Adrenal gland (tissue), 5 donors: ENCODE measurements around the gene ABAT.

Experiments used
- POLR2A ChIP-seq, 2 donors: fragments of 450-650 bp; IDR thresholded peaks; one replicate each; pipeline ENCODE4 v1.6.1; 2017; ENCODE audit warnings: antibody characterized with exemption in 2 of 2, mild to moderate bottlenecking in 2 of 2, moderate library complexity in 1 of 2
- TF ChIP-seq, protein P1 (sequence below), 6 experiments: fragments of 450-650 bp in 4 of 6; fragments of 200-600 bp in 2 of 6; sonication (generic) in 1 of 6; IDR thresholded peaks; 1 replicate in 5 of 6; 2 replicates in 1 of 6; pipeline versions ENCODE4 v1.5.1 to v1.8.0; 2016 to 2021; ENCODE audit warnings: antibody characterized with exemption in 6 of 6, mild to moderate bottlenecking in 2 of 6, moderate library complexity in 1 of 6
- donor health status: DM: no; HTN: no; CAD: no.

DNA sequence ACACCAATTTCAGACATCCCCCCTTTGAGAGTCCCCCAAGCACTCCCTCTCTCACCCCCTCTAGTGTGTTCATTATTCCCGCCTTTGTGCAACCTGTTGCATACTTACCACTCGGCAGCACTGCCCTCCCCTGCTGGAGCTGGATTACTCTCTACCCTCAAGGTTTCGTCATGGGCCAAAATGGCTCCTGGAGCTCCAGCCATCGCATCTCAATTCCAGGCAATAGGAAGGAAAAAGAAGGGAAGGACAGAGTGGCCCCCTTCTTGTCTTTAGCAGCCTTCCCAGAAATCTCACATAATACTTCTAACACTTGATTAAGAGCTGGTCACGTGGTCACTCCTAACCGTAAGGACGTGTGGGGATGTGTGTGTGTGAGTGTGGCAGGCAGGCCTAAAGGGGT is 102.8 kb downstream of the ABAT start:
- TF ChIP-seq, protein P1, sequence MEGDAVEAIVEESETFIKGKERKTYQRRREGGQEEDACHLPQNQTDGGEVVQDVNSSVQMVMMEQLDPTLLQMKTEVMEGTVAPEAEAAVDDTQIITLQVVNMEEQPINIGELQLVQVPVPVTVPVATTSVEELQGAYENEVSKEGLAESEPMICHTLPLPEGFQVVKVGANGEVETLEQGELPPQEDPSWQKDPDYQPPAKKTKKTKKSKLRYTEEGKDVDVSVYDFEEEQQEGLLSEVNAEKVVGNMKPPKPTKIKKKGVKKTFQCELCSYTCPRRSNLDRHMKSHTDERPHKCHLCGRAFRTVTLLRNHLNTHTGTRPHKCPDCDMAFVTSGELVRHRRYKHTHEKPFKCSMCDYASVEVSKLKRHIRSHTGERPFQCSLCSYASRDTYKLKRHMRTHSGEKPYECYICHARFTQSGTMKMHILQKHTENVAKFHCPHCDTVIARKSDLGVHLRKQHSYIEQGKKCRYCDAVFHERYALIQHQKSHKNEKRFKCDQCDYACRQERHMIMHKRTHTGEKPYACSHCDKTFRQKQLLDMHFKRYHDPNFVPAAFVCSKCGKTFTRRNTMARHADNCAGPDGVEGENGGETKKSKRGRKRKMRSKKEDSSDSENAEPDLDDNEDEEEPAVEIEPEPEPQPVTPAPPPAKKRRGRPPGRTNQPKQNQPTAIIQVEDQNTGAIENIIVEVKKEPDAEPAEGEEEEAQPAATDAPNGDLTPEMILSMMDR (IDR thresholded peaks at IDR 0.05): no peak
- no peak for TF ChIP-seq POLR2A (IDR thresholded peaks at IDR 0.05)
